HepG2 (cell line): ENCODE results near the gene GADD45GIP1. TPM values are rescaled to one million over a fixed set of nuclear protein-coding genes. Genes with fewer than 3 reads are reported as not detected.

Source experiments
- ARID2 ChIP-seq: sonication (generic); formaldehyde crosslinking; IDR thresholded peaks from 2 replicates; pipeline ENCODE4 v1.8.1; 2022; ENCODE audit warnings: mild to moderate bottlenecking, missing genetic modification reagents, borderline replicate concordance
- GATA4 ChIP-seq: sonication (generic); IDR thresholded peaks from 2 replicates; pipeline ENCODE4 v1.6.1; 2016; ENCODE audit warnings: antibody characterized with exemption, low read depth, borderline replicate concordance
- HNRNPK ChIP-seq: fragments of 200-400 bp; formaldehyde crosslinking; IDR thresholded peaks from 2 replicates; pipeline ENCODE4 v1.6.1; 2018; ENCODE audit warnings: low read length, low read depth, moderate library complexity, mild to moderate bottlenecking; ENCODE audit not compliant: poor library complexity, severe bottlenecking
- KDM5A ChIP-seq: fragments of 200-600 bp; sonication (generic); IDR thresholded peaks from 2 replicates; pipeline ENCODE4 v1.7.0; 2018; ENCODE audit warnings: antibody characterized with exemption, mild to moderate bottlenecking, low read length, borderline replicate concordance
- MAF1 ChIP-seq: sonication (generic); formaldehyde crosslinking; IDR thresholded peaks from 2 replicates; pipeline ENCODE4 v1.5.0; 2020; ENCODE audit warnings: missing genetic modification reagents, borderline replicate concordance
- MBNL3 ChIP-seq: fragments of 250-450 bp; sonication (Bioruptor Pico); conservative IDR thresholded peaks from 2 replicates; pipeline ENCODE4 v1.8.0; 2022; ENCODE audit warnings: mild to moderate bottlenecking, inconsistent platforms
- NFAT5 ChIP-seq: sonication (generic); formaldehyde crosslinking; IDR thresholded peaks from 2 replicates; pipeline ENCODE4 v1.4.0; 2020; ENCODE audit warnings: missing genetic modification reagents
- RORA ChIP-seq: sonication (generic); formaldehyde crosslinking; IDR thresholded peaks from 2 replicates; pipeline ENCODE4 v1.5.0; 2020; ENCODE audit warnings: mild to moderate bottlenecking, missing genetic modification reagents, moderate library complexity
- TP53 ChIP-seq: sonication (generic); formaldehyde crosslinking; conservative IDR thresholded peaks from 2 replicates; pipeline ENCODE4 v1.4.0; 2020; ENCODE audit warnings: missing genetic modification reagents
- ZC3H13 ChIP-seq: sonication (generic); formaldehyde crosslinking; IDR thresholded peaks from 2 replicates; pipeline ENCODE4 v1.8.1; 2023; ENCODE audit warnings: mild to moderate bottlenecking, missing genetic modification reagents, moderate library complexity
- ZNF101 ChIP-seq: sonication (generic); formaldehyde crosslinking; IDR thresholded peaks from 2 replicates; pipeline ENCODE4 v1.4.0; 2020; ENCODE audit warnings: mild to moderate bottlenecking, low read depth, missing genetic modification reagents, borderline replicate concordance
- ZNF234 ChIP-seq: sonication (generic); formaldehyde crosslinking; conservative IDR thresholded peaks from 2 replicates; pipeline ENCODE4 v1.5.1; 2020; ENCODE audit warnings: mild to moderate bottlenecking, missing genetic modification reagents
- ZNF24 ChIP-seq: fragments of 450-650 bp; IDR thresholded peaks from 2 replicates; pipeline ENCODE4 v1.6.1; 2017; ENCODE audit warnings: antibody characterized with exemption, mild to moderate bottlenecking
- ZNF280B ChIP-seq: sonication (generic); formaldehyde crosslinking; IDR thresholded peaks from 2 replicates; pipeline ENCODE4 v1.5.0; 2020; ENCODE audit warnings: missing genetic modification reagents, mild to moderate bottlenecking, borderline replicate concordance
- ZNF44 ChIP-seq: sonication (generic); formaldehyde crosslinking; IDR thresholded peaks from 2 replicates; pipeline ENCODE4 v1.5.1; 2020; ENCODE audit warnings: mild to moderate bottlenecking, missing genetic modification reagents
- ZNF629 ChIP-seq: sonication (generic); formaldehyde crosslinking; conservative IDR thresholded peaks from 2 replicates; pipeline ENCODE4 v1.5.0; 2020; ENCODE audit warnings: missing genetic modification reagents
- polyA plus RNA-seq, 8 experiments: library from polyadenylated mRNA; depleted of rRNA in 3 of 8; stranded (reverse) in 7 of 8; unstranded in 1 of 8; fragments of >200 nt; fragmentation: Illumina TruSeq in 4 of 8; extraction: Trizol in 4 of 8; gene quantifications; 2 replicates each; pipeline versions ENCODE4 v1.2.1 to v1.2.3, GENCODE V29; 2011 to 2016; ENCODE audit warnings: low read depth in 4 of 8, missing spikeins in 1 of 8, mixed read lengths in 1 of 8; ENCODE audit not compliant: insufficient read depth in 1 of 8
- total RNA-seq, 5 experiments: library from RNA; depleted of rRNA; stranded (reverse); fragments of >200 nt; fragmentation: Illumina TruSeq; extraction: Trizol; gene quantifications; 2 replicates each; pipeline ENCODE4 v1.2.3, GENCODE V29; 2016; ENCODE audit warnings: low read depth in 1 of 5
- TF ChIP-seq, protein P1 (sequence below): sonication (generic); formaldehyde crosslinking; IDR thresholded peaks from 2 replicates; pipeline ENCODE4 v1.5.1; 2020; ENCODE audit warnings: mild to moderate bottlenecking, missing genetic modification reagents, borderline replicate concordance

GADD45GIP1 gene
- total and polyA plus RNA-seq, 2 of the 13 experiments (the other 11 are each of a cell fraction or from before 2014, with no cell fraction given): 24.6 to 30.7 TPM

GRCh38 chr19:12946092-12946721 is 10.8 kb downstream of the GADD45GIP1 start (continued):
- TF ChIP-seq, protein P1, sequence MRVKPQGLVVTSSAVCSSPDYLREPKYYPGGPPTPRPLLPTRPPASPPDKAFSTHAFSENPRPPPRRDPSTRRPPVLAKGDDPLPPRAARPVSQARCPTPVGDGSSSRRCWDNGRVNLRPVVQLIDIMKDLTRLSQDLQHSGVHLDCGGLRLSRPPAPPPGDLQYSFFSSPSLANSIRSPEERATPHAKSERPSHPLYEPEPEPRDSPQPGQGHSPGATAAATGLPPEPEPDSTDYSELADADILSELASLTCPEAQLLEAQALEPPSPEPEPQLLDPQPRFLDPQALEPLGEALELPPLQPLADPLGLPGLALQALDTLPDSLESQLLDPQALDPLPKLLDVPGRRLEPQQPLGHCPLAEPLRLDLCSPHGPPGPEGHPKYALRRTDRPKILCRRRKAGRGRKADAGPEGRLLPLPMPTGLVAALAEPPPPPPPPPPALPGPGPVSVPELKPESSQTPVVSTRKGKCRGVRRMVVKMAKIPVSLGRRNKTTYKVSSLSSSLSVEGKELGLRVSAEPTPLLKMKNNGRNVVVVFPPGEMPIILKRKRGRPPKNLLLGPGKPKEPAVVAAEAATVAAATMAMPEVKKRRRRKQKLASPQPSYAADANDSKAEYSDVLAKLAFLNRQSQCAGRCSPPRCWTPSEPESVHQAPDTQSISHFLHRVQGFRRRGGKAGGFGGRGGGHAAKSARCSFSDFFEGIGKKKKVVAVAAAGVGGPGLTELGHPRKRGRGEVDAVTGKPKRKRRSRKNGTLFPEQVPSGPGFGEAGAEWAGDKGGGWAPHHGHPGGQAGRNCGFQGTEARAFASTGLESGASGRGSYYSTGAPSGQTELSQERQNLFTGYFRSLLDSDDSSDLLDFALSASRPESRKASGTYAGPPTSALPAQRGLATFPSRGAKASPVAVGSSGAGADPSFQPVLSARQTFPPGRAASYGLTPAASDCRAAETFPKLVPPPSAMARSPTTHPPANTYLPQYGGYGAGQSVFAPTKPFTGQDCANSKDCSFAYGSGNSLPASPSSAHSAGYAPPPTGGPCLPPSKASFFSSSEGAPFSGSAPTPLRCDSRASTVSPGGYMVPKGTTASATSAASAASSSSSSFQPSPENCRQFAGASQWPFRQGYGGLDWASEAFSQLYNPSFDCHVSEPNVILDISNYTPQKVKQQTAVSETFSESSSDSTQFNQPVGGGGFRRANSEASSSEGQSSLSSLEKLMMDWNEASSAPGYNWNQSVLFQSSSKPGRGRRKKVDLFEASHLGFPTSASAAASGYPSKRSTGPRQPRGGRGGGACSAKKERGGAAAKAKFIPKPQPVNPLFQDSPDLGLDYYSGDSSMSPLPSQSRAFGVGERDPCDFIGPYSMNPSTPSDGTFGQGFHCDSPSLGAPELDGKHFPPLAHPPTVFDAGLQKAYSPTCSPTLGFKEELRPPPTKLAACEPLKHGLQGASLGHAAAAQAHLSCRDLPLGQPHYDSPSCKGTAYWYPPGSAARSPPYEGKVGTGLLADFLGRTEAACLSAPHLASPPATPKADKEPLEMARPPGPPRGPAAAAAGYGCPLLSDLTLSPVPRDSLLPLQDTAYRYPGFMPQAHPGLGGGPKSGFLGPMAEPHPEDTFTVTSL (CRISPR knock-in tag): 0 out of 2 replicates have a peak, but pooled peaks have one; percentile 4
- TF ChIP-seq RORA (CRISPR knock-in tag) (peak; percentile 63; the same call in 1 of the 2 replicates), ZNF234 (CRISPR knock-in tag) (no peak), ZC3H13 (CRISPR knock-in tag) (0 out of 2 replicates have a peak, but pooled peaks have one; percentile 41), MBNL3 (no peak), HNRNPK (peak; percentile 91), NFAT5 (CRISPR knock-in tag) (peak; percentile 11; the same call in 1 of the 2 replicates), ZNF24 (no peak), ZNF44 (CRISPR knock-in tag) (no peak), ZNF101 (CRISPR knock-in tag) (no peak), KDM5A (peak; percentile 59; the same call in 1 of the 2 replicates), GATA4 (no peak), ZNF280B (CRISPR knock-in tag) (no peak), ARID2 (CRISPR knock-in tag) (no peak), MAF1 (CRISPR knock-in tag) (0 out of 2 replicates have a peak, but pooled peaks have one; percentile 5), ZNF629 (CRISPR knock-in tag) (peak; percentile 37; the same call in 1 of the 2 replicates), TP53 (CRISPR knock-in tag) (no peak)
